Bone marrow (tissue), 2 donors: ENCODE data around the gene PRPF19.

Experiments used
- DNase-seq, 2 donors: peaks; one replicate each; lab custom pipeline; 2025; lab: John Stamatoyannopoulos, UW

PRPF19 gene

DNA sequence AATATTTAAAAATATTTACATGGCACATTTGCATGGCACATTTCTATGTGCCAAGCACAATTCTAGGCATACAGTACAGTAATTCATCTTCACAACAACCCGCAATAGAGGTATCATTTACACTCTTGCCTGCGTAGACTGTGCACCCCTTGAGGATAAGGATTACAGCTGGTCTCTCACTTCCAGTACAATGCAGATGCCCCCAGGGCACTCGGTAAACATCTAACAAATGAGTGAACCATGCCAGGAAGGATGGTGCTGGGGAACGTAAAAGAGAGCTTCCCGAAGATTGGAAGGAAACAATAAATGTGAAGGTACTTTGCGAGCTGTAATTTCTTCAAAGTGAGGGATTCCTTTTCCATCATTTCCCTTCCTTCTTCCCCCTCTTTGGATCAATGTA, 1.3 kb downstream of the PRPF19 start:
- no peak for DNase-seq

DNA sequence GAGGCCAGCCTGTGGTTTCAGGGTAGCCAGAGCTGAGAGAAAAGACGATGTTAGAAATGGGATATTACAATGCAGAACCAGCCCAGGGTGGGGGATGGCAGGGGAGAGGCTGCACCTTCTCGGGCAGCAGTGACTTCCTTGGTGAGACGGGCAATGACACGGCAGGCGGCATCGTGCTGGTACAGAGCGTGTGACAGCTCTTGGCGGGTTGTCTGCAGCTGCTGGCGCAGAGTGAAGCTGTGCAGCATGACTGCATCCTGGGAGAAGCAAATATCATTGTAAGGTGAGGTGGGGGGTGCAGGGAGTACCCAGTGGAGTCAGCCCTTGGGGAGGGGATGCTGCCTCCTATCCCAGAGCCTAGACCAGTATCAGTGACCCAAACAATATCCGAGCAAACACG, 3.8 kb downstream of the PRPF19 start:
- DNase-seq, result no peak

DNA sequence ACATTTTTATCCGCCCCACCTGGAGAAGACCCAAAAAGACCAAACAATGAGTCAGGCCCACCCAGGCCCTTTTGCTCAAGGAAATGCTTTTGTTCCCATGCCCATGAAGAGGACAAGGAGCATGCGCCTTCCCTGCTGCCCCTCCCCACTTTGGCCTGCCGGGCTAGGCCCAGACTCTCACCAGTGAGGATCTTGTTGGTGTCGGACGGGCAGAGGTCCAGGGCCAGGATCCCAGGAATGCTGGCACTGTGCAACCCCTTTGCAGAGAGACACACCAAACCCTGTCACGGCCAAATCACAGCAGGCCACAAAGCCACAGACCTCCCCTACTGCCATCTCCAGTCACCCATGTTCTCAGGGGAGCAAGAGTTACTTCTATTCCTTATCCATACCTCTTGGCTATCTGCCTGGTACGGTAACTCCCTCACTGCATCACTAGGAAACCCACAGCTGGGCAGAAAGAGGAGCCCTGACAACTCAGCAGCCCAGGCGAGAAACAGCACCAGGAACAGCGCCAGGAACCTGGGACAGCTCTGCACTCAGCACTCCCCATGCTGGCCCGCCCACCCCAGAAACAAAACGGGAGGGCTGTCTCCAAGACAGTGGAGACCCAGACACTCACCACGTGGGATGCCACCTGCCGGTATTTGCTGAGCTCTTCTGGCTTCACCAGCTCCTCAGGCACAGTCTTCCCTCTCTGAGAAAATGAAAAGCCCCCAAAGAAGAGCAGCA, 5.5 kb downstream of the PRPF19 start:
- no peak for DNase-seq

DNA sequence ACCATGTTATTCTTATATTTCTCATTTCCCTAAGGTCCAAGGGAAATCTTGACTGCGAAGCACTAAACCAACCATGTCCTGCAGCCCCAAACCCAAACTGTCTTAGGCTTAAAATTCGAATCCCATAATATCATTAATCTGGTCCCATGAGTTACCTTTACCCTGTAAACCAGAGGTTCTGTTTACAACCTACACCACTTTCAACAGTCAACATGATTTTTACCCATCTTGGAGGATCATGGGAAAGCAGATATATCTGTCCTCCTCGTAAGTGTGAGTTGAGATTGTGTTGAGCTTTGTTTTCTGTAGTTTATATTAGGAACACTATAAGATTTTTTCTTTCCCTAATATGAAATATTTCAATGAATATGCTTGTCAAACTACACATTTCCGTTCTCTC, 6.4 kb downstream of the PRPF19 start:
- no peak for DNase-seq

DNA sequence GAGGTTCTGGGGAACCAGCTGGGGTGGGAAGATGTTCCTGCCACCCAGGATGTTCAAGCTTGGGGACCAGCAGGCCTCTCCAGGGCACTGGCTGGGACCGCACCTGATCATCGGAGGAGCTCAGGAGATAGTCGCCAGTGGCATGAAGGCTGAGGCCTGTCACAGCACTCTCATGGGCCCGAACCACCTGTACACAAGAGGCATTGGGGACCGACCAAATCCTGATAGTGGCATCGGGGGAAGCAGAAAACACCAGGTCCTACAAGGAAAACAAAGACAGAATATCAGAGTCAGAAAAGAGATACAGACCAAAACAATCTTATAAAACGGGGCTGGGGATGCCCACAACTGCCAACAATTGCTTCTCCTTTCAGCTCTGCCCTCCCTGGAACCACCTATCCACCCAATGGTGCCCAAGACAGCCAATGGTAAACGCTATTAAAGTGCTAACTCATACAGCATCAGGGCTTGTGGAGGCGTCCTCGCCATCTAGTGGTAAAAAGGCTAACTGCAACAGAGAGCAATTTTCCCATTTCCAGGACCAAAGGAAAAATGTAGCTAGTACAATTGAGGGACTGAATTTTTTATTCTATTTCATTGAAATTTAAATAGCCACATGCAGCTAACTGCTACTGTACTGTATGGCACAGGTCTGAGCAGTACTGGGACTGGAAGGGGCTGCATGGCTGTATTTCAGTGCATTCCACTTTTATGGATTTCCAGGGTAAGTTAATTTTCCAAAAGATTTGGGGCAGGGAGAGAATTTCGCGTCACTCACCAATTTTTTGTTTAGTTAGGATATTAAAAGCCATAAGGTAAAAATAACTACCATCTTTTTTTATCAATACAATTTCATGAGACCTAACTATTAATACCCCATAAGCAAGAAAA, 7.1 kb downstream of the PRPF19 start:
- peak in 1 of 2 donors; percentile 32 for DNase-seq

DNA sequence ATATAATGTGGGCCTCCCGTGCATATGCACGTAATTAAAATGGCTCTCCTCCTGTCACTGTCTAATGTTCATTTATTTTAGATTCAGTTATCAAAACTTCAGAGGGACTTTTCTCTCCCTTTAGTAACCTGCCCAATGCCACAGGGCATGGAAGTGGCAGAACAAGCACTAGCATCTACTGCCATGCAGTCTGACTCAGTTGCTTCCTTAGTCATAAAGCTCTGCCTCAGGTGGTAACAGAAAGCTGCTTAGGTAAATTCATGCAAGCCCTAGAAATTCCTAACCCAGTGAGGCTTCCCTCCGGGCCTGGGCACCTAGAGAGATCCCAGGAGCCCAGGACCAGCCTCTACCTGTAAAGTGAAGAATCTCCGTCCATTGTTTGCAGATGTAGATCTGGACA, 8.9 kb downstream of the PRPF19 start:
- DNase-seq, result no peak

DNA sequence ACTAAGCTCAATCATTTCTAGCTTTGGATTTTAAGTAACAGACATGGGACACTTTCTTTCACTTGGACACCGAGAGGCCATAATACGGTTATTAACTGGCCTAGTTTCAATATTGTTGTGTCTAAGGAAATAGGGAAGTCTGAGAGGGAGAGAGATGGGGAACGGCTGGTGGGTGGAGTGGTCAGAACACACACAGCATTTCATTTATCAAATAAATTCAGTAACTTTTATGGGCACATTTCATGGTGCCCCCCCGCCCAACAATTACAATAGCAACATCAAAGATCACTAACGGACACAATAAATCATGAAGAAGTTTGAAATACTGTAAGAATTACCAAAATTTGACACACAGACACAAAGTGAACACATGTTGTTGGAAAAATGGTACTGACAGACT, 10.7 kb downstream of the PRPF19 start:
- no peak for DNase-seq

DNA sequence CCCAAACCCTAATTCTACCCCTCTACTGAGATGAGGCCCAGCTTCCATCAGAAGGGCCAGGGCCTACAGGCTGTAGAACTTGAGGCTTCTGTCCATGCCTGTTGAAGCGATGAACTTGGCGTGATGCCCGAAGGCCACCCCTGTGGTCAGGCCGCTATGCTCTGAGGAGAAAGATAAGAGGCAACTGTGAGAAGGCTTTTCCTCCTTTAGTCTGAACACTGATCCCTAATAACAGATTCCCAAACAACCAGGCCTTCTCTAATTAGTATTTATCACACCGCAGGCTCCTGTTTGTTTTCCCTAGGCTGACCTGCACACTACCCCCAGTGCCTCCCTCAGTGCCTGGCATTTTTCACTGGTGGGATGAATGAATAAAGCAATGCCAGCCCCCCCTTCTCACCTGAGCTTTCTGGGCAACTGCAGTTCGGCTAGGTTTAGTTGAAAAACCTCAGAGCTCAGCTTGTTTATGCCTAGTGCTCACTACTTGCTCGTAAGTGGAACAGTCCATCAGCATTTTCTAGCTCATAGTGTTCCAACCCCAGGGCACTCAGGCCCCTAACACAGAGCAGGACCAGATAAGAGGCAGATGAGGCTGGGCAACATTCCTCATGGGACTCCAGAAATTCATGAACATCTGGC, 15.2 kb downstream of the PRPF19 start:
- DNase-seq, result no peak

DNA sequence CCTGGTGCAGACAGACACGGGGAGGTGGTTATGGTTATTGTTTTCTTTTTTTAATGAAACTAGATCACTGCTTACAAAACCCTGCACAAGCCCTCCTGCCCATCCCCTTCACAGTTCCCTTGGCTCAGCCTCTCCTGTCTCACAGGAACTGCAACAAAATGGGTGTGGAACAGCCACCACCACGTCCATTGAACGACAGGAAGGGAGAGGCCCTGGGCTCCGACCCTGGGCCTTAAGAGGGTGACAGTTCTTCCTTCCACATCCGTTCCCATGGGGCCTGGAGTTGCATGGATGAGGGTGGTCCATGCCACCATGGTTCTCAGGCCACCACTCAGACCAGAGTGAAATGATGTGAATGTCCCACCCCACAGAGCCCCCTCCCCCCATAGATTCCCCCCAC, 15.7 kb downstream of the PRPF19 start:
- no peak for DNase-seq

DNA sequence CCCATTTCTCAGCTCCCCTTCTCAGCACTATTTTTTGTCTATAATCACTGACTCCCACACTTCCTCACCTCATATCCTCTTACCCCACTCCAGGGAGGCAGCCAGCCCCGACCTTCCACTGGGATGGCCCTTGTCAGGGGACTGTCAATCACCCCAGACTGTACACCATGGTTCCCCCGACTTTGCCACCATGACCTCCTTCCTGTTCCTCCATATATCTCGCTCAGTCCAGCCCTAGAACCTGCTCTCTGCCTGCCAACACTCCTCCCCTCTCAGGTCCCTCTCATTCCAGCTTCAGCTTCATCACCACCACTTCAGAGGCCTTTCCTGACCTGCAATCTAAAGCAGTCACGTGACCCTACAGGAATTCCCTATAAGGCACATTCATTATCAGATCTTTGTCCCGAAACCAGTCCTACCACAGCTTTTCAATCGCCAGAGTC, 16.5 kb downstream of the PRPF19 start:
- DNase-seq, result no peak

DNA sequence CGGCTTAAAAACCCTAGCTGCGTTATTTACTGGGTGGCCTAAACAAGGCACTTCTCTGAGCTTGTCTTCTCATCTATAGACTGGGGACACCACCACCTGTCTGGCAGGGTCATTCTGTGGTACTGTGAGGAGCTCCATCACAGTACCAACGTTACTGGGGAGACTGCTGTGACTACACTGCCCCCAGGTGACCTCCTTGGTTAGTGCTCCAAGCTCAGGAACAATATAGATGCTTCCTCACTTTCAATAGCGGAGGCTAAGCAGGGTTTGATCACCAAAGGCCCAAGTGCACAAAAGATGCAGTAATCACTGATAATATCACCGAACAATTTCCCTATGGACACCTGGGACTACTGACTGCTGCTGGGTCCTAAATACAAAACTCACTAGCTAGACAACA, 18.8 kb downstream of the PRPF19 start:
- DNase-seq, result peak in 1 of 2 donors; percentile 21

DNA sequence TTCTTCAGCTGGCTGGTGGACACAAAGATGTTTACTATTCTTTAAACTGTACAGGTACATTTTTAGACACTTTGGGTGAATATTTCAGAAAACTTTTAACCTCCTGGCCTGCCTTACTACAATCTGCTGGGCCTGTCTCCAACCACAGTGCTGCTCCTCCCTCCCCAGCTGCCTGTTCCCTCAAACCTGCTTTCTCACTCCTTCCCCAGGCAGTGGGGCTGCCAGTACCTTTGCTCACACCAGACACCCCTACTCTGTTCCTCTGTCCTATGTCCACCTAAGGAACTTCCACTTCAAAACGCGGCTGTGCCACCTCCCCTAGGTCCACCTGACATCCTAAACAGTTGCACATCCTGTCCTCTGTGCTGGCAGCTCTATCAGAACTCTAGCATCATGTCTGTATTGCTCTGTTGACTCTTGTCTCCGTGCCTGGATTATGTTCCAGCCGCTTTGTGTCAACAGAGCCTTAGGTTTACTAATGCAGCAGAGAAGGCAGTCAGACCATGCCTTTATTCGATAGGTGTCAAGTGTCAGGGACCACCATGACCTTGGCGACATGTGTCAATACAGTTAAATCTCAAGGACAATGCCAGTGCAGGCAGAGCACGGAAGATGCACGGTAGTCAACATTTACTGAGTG, 25.6 kb downstream of the PRPF19 start:
- no peak for DNase-seq

DNA sequence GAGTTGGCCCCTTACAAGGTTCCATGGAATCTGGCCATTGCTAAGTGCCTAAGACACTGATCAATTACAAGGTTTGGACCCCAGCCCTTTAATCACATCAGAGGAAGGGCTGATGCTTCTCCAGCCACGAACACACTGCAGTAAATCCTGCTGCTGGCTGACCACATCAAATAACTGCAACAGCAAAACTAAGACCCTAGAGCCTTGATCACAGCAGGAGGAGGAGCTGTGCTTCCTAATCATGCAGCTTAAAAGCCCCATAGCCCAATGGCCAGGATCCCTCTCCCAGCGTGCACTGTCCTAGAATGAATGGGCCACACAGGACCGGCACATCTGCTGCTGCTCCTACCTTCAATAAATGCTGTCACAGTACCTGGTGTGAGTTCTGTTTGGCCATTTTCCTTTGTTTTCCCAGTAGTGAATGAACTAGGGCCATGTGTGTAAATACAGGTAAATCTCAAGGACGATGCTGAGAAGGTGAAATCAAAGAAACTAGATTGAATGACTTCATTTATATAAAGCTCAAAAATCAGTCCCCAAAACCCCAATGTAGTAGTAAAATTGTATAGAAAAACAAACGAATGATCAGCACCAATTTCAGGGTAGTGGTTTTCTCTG, 26.3 kb downstream of the PRPF19 start:
- DNase-seq, result no peak

DNA sequence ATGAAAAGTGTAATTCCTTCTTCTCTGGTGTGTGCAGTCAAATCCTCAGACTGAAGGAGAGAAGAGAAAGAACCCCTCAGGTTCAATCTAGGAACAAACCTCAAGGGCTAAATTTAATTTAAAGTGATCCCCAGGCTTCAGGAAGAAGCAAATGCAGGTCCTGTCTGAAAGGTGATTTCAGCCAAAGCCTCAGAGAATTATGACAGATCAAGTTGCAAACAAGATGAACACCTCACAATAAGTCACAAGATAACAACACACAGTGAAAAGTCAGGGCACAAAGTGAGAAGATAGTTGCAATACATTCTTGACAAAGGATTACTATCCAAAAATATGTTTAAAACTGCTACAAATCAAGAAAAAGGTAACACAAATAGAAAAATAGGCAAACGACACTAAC, 27.3 kb downstream of the PRPF19 start:
- DNase-seq, result no peak

DNA sequence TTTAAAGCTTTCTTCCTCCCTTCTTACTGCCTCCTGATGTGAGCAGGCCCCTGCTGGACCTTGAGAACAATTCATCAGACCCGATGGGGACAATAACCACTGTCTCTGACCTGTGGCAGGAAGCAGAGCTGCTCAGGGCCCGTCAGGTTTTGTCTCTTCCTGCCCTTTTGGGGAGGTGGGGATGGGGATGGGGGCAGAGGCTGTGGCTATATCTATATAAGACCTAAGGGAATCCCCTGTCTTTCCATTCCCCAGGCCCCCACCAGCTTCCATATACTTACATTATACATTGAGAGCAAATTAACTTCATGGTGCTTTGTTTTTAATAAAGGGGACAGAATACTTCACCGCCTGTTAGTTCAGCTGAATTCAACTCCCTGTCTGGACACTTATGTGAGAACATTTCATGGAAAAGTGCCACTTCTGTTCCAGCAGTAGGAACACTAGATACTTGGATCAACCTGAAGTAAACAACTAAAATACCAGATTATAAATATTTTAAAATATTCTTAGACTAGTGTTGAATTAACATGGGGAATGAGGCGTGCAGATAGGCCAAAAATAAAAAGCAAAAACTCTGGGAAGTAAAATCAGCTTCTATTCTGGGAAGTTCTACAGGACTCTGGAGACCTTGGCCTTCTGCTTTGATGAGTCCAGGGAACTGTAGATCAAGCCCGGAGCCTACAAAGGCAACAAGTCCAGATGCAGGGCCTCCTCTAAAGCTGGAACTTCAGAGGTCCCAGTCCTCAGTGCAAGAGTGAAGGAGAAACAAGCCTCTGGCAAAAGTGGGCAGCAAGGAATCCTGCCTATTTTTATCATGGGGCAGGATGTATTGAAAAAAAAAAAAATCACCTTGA, 27.9 kb downstream of the PRPF19 start:
- no peak for DNase-seq

DNA sequence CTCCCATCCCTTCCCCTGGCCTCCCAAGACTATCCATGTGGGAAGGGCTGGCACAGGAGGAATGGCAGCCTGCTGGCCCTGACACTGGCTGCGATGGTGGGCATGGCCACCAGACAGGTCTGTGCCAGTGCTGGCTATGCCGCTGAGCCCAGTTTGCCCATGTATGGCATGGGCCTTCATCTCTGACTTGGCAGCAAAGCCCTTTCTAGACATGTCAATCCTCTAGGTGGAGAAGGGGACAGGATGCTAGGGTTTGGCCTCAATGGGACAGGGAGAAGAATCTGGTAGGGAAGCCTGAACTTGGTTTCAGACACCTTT, 30.3 kb downstream of the PRPF19 start:
- DNase-seq, result no peak

DNA sequence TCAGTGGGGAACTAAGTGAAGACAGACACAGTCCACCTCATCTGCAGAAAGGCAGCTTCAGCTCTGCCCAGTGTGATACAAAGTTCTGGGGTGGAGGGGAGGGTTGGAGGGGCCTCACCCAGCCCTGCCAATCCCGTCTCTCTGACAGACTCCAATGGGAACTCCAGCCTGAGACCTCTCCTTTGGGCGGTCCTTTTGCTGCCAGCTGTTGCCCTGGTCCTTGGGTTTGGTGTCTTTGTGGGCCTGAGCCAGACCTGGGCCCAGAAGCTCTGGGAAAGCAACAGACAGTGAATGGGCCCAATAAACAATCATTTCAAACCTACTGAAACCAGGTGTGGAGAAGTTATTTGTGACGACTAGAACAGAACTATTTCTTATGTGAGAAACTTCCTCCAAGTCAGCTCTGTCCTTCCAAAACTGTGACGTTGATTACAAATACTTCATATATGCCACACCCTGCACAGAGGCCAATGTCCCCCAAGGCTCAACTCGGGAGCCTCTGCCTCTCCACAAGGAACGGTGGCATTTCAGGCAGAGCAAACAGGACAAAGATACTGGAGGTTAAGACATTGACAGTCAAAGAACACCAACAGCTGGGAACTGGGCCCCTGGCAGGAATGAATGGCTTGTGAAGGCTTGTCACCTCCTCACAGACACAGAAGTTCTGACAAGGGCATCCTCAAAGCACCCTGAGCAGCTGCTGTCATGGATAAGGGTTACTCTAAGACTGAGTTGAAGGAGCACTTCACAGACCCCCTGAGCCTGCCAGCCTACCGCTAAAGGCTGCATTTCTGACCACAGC, 30.8 kb downstream of the PRPF19 start:
- DNase-seq, result no peak

DNA sequence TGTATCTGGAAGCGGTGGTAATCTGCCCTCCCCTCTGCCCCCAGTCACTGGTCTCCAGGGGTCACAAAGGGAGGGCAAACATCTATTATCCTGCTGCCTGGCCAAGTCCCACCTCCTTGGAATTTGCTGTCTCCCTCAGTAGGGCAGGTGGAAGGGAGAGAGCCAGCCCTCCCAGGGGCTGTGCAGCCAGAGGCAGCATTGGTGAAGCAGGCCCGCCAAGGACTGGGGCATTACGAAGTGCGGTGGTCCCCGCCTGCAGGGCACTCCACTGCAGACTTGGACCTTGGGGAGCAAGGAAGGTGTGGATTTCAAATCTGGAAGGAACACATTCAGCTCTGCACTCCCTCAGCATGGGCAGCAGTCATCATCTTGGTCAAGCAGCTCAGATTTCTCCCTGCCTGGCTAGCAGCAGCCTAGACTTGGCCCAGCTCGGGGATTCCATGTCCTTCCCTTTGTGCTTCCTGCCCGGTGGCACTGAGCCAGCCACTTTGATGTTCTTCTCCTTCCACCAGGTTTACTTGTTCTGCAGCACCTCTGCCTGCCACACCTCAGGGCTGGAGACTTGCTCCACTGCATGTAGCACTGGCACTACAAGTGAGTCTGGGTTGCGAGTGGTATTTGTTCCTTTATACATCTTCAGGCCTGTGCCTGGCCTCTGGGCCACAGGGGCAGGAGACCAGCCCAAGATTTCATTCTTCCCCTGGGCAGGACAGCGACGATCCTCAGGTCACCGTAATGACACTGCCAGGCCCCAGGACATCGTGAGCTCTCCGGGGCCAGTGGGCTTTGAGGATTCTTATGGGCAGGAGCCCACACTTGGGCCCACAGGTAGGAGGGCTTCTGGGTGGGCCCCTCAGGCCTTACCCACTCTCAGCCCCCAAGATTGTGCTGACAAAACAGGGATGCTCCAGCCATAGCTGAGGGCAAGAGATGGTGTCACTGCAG, 31.7 kb downstream of the PRPF19 start:
- DNase-seq, result no peak

DNA sequence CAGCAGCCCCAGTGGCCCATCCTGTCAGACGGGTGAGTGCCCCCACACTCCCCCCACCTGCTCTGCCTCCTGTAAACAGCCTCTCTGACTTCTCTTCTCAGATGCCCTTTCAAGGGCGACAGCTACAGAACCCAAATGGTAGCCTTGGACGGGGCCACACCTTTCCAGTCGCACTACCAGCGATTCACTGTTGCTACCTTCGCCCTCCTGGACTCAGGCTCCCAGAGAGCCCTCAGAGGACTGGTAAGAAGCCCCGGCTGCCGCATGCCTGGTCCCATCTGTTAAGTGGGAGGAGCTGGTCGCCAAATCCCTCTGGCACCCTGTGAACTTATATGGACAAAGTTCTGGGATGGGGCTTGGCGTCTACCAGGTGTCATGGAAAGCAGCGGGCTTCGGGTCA, 32.9 kb downstream of the PRPF19 start:
- DNase-seq, result no peak
